Stimulated activated CD4-positive, alpha-beta T cell treated with anti-CD3 and anti-CD28 coated beads, Interleukin-1b, Interleukin-23, amount 100 ng/mL, for 48 hours (primary cell): Measurements from ENCODE around the gene ZNF646.
A peak's percentile ranks its signal among the peaks of the same experiment; 100 is the strongest.
"Not testable (repeated sequence)": the region's sequence is repeated elsewhere in the genome, so short reads cannot be mapped to it uniquely, and the experiment has no call there.

ENCODE experiments used
- DNase-seq: peaks from one replicate; pipeline ENCODE4 v3.0.0-alpha.2; 2020

The ZNF646 gene

DNA sequence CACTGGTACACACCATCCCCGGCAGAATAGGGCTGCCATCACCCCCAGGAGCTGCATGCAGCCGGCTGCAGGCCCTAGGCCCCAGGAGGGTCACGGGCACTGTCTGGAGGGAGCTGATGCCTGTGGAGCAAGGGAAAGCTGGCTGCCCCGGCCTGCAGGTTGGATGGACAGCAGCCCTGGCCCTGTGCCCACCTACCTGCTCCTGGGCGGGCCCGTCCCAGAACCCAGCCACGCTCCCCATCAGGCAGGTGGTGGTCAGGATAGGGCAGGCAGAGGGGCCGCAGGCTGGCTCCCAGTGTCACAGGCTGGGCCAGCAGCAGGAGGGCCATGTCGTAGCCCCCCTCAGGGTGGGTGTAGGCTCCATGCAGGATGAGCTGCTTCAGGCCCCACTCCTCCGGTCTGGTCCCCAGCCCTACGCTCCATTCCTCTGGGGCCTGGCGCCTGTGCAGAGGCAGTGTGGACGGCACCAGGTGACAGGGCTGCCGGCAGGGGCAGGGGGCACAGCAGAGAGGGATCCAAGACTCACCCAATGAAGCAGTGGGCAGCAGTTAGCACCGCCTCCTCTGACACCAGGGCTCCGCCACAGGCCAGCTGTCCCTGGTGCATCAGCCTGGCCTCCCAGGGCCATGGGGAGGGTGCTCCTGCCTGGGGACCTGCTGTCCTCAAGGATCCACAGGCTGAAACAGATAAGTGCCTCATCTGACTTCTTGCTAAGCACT lies 10.5 kb downstream of the ZNF646 start:
- no peak for DNase-seq

DNA sequence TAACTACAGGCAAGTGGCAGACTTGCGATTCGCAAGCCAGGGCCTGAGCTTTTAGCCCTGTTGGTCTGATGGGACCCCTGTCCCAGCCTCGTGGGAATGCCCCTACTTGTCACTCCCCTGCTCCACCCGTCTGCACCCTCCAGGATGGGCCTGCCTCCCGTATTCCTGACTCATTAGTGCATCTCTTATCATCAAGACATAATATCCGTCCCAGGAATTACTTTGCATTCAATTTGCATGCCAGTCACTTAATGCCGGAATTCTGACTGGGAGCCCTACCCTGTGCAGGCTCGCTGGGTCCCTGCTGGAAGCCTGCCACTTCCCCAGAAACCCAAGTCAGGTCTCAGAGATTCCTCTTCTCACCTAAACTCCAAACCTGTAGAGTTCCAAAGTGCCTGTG lies 11.2 kb downstream of the ZNF646 start:
- no peak for DNase-seq

DNA sequence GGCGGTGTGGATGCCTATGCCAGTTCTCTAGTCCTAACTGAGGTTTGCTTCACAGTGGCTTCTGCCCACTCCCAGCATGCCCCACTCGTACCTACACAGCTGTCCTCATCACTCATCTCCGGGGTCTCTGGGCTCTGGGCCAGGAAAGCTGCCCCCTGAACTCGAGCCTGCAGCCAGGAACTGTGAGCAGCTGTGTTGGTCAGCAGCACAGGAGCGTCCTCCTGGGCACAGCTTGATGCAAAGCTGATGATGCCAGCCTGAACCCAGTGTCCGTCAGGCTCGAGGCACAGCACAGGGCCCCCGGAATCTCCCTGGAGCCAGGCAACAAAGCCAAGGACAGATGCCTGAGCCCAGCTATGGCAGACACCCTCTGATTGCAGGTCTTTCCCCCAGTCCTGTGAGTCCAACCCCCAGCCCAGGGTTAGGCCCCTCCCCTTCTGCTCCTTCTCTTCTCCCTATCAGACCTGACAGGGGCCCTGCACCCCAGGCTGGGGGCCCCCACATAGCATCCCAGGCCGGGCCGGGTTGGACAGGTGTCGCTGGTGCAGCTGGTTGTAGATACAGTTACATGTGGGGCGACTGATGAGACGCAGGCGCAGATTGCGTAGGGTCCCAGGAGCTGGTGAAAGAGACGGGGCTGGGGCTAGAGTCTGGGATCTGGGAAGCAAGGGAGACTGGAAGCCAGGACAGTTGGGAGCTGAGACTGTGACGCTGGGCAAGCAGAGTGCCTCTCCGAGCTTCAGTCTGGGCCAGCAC lies 11.8 kb downstream of the ZNF646 start:
- no peak for DNase-seq

DNA sequence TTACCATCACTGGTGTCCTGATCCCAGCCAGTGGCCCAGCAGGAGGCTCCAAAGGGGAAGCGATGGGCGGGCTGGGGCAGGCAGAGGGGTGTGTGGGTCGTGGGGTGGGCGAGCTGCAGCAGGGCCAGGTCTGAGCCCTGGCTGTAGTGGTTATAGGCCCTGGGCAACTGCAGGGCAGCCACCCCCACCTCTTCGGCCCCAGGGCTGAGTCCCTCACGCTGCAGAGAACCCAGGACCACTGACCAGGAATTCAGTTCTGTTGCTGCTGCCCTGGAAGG lies 12.3 kb downstream of the ZNF646 start:
- no peak for DNase-seq

DNA sequence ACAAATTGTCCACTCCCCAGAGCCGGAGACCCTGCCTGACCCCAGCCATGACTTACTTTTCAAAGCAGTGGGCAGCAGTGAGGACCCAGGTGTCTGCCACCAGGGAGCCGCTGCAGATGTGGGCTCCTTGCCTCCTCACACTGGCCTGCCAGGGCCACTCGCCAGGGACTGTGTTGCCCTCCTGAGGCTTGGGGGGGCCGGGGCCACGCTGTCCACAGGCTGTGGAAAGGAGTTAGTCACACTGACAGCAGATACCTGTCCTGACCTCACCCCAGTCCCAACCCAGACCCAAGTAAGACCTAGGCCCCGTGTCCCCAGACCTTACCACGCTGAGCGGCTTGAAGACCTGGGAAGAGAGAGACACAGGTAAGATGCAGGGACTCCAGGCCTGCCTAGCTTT lies 13.3 kb downstream of the ZNF646 start:
- no peak for DNase-seq

DNA sequence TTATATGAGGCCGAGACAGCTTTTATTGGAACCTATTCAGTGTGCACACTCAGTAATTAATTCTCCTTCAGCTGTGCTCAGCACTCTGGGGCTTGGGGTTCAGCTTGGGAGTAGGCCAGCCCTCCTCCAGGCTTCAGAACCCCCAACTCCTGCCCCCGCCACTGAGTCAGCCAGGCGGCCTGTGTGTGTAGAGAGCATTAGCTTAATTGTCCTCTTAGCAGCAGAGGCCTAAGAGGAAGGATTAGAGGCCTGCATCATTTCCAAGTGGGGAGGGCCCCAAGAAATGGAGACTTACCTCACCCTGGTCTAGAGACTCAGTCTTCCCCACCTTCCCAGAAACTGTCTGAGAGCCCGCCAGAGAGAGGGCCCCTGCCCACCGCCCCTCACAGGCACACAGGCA lies 13.7 kb downstream of the ZNF646 start:
- DNase-seq: no peak

DNA sequence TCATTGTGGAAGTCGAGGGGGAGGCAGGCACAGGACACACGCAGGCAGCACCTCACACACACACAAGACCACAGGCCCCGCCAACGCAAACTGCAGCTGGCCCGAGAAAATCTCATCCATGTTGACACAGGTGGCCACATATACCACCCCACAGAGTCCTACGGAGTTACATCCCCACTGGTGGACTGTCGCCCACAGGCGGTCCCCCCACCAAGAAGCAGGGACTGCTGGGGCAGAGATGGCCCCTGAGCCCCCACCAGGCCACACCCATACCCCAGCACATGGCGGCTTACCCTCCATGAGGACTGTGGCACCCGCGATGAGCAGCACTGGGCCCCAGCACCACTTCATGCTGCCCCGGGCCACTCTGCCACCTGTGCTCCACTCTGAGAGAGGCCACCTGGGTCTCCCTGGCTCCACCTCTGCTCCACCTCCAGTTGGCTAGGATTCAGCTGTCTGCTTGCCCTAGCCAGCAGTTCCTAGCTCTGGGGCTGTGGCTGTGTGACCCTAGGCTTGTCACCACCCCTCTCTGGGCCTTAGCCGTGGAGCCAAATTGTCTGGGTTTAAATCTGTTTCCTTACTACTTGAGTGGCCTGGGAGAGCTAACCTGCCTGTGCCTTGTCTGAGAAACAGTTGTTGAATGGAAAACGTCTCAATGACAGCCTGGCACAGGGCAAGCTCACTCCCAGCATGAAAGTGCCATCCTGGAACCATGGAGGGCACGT lies 14.4 kb downstream of the ZNF646 start, which contains the start of gene PRSS53:
Gene PRSS53 (minus strand): TSS at position 485 of the 725 bp plus-strand sequence. CDS start 134 bp downstream, at position 351.
- DNase-seq: no peak

DNA sequence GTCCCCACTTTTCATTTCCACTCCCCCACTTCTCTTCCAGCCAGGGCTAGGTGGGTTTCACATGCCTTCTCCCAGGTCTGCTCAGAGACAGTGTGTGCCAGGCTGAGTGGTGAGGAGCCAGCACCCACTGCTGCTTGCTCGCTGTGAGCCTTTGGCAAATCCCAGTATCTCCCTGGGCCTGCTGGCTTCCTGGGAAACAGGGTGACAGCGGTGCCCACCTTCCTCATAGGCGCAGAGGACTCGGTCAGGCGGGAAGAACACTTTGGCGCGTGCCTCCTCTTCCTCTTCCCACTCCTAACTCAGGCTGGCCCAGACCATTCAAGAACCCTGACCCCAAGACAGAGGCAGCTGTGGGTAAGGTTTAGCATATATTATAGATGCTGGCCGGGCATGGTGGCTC lies 15.0 kb downstream of the ZNF646 start:
- no peak for DNase-seq

DNA sequence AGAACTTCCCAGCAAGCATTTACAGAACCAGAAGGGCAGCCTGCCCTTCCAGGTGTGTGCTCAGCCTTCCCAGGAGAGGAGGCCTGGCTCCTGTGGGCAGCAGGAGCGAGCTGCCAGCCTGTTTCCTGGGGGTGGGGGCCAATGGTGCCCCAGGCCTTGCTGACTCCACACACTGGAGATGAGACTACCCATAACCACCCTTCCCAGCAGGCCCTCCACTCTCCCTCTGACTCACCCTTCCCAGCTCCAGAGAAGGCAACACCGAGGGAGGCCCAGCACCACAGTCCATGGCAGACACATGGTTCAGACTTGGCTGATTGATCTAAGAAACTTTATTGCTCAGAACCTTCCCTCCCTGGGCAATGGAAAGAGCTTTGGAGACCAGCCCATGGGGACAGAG lies 16.3 kb downstream of the ZNF646 start:
- DNase-seq: no peak

DNA sequence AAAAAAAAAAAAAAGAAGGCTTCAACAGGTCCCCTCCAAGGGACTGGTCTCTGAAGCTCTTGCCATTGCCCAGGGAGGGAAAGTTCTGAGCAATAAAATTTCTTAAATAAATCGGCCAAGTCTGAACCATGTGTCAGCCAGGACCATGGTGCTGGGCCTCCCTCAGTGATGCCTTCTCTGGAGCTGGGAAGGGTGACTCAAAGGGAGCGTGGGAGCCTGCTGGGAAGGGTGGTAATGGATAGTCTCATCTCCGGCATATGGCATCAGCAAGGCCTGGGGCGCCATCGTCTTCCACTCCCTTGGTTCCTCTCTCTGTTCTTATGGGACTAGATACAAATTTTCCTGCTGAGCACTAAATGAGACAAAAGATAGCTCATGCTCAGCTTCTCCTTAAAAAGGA lies 18.1 kb downstream of the ZNF646 start:
- DNase-seq: no peak

DNA sequence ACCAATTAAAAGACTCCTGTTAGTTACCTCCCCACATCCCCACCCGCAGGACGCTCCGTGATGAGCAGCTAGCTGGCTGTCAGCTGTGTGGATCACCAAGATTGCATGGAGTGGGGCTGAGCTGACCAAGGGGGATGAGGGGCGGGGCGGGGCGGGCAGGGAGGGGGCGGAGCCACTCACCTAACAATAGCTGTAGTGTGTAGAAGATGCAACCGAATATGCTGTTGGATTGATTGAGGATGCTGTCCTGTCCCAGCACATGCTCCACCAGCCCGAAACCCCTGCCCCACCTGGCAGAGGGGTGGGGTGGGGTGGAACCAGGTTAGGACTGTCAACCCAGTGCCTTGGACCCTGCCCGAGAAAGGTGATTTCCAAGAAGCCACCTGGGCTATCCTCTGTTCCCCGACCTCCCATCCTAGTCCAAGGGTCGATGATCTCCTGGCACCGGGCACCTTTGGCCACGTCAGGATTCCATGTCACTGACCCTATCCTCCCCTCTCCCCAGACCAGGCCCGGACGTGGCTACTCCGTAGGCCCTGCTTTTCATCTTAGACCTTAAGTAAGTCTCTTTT lies 19.0 kb downstream of the ZNF646 start:
- DNase-seq: no peak

DNA sequence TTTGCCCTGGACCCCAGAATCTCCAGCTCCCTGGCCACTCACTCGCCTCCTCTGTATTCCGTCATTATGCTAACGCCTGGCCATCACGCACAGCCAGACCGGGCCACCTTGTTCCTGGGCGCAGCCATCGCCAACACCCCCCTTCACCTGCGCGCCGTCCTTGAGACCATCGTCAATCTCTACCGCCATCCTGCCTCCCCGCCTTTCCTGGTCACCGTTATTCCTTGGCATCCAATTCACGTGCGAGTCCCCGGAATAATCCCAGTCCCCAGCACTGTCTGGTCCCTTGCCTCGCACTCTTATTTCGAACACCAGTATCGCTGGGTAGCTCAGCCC lies 19.8 kb downstream of the ZNF646 start:
- no peak for DNase-seq

DNA sequence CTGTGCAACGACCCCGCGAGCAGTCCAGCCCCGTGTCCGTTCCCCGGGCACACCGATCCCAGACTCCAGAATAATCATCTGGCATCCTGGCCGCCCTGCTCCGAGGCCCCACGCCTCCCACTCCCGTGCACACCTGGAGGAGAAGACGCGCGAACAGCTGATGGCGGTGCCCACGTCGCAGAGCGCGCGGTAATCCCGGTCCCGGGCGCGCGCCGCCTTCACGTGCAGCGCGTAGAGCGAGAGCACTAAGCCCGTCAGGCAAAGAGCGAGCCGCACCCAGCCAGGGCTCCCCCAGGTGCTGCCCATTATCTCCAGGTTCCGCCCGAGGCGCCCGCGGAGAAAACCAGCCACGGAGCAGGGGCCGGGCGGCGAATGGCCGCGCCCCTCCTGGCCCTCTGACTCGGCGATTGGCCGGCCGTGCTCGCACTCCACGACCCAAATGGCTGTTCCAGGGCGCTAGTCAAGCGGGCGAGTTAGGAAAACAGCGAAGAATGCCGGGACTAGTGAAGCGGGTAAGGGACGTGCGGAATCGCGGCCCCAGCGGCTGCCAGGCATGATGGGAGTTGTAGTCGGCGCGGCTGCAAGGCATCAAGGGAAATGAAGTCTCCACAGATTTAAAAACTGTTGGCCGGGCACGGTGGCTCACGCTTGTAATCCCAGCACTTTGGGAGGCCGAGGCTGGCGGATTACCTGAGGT lies 20.4 kb downstream of the ZNF646 start, which contains the start of gene VKORC1:
Gene VKORC1 (minus strand): TSS at position 374 of the 697 bp plus-strand sequence. CDS start 68 bp downstream, at position 306.
- peak; percentile 94 for DNase-seq

DNA sequence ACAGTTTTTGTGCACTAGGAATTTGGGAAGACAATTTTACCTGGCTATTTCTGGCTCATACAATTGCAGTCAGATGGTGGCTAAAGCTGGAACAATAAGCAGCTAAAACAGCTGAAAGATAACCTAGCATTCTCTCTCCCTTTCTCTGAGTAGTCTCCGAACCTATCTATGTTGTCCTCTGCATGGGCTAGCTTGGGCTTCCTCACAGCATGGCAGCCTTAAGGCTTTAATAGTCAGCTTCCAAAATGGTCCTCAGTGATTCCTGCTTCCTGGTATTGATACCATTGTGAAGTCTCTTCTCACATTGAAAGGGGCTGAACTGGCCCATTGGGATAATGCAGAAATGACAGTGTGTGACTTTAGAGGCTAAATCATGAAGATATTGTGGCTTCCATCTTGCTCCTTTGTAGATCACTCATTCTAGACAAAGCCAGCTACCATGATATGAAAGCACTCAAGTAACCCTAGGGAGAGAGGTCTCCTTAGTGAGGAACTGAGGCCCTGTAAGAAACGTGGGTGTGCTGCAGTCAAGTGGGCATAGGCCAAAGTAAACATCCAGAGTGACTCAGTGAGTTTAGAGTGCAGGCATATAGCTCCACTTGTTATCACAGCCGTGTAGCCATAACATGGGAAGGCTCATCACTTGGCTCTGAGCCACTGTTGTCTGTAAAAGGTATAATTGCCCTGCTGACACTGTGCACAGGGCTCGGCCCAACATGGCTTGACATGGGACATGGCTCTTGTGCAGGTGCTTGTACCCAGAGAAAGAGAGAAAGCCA lies 25.8 kb downstream of the ZNF646 start:
- no peak for DNase-seq

DNA sequence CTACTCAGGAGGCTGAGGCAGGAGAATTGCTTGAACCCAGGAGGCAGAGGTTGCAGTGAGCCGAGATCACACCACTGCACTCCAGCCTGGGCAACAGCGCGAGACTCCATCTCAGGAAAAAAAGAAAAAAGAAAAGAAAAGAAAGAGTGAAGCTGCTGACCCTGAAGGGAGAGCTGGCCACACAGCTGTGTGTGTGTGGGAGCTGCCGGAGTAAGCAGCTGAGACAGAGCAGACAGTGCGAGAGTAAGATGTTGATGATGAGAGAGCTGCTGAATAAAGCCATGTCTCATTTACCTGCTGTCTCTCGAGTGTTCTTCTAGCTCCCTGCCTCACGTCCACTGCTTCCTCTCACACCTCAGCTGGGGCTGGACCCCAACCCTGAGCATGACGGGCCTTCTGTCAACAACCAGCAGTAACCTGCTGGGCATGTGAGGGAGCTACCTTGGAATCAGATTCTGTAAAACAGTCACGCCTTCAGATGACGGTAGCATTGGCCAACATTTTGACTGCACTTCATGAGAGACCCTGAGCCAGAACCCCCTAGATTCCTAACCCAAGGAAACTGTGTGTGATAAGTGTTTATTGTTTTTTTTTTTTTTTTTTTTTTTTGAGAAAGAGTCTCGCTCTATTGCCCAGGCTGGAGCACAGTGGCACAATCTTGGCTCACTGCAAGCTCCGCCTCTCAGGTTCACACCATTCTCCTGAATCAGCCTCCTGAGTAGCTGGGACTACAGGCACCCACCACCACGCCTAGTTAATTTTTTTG lies 26.8 kb downstream of the ZNF646 start:
- not testable (repeated sequence) for DNase-seq

DNA sequence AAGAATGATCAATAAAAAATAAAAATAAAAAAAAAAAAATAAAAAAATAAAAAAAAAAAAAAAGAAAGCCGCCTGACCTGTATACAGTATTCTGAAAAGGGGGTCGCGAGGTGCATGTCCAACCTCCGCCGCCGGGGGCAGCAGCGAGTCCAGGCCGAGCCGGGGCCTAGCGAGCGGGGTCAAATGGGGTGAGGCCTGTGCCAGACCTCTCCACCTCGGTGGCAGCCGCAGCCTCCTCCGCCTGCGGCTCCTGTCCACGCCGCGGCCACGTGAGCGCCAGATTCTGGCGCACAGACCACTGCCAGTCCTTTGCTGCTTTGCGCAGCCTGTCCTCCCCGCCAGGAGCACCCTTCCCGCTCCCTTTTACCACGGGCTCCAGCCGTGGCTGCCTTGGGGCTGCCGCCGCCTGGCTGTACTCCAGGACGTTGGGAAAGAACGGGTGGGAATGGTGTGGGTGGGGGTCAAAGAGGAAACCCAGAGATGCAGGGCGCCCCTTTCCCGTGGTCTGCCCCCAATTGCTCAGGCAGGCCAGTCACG lies 31.5 kb downstream of the ZNF646 start:
- DNase-seq: peak; percentile 82

DNA sequence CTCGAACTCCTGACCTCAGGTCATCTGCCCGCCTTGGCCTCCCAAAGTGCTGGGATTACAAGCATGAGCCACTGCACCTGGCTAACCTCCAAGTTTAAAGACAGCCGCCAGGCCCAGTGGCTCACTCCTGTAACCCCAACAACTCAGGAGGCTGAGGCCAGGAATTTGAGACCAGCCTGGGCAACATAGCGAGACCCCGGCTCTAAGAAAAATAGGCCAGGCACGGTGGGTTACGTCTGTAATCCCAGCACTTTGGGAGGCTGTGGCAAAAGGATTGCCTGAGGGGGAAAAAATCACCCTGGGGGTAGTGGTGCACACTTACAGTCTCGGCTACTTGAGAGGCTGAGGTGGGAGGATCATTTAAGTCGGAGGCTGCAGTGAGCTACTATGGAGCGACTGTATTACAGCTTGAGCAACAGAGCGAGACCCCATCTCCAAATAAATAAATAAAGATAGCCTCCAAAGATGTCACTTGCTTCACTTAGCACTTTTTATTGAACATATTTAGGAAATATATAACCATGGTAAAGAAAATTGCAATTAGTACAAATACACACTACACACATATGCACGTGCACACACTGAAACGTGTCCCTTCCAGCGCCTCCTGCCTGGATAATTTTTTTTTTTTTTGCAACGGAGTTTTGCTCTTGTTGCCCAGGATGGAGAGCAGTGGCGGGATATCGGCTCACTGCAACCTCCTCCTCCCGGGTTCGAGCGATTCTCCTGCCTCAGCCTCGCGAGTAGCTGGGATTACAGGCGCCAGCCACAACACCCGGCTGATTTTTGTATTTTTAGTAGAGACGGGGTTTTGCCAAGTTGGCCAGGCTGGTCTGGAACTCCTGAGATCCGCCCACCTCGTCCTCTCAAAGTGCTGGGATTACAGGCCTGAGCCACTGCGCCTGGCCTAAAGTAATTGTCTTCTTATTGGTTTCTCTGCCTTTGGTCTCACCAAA lies 32.6 kb downstream of the ZNF646 start:
- DNase-seq: no peak

DNA sequence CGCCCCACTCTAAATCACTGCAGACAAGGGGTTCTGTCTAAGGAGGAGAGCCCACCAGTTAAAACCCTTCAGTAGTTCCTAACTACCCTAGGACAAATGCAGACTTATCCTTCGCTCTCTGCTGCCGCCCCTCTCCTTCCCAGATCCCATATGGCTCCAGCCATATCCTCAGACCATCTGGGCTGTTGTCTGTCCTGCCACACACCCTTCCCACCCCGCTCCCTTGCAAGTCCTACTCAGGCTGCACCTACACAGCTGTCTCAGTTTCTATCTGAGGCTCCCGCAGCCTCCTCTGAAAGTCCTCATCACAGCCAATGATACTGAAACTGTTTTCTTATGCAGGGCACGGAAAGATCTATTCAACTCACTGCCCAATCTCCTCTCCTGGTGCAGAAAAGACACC lies 33.2 kb downstream of the ZNF646 start:
- peak; percentile 65 for DNase-seq

DNA sequence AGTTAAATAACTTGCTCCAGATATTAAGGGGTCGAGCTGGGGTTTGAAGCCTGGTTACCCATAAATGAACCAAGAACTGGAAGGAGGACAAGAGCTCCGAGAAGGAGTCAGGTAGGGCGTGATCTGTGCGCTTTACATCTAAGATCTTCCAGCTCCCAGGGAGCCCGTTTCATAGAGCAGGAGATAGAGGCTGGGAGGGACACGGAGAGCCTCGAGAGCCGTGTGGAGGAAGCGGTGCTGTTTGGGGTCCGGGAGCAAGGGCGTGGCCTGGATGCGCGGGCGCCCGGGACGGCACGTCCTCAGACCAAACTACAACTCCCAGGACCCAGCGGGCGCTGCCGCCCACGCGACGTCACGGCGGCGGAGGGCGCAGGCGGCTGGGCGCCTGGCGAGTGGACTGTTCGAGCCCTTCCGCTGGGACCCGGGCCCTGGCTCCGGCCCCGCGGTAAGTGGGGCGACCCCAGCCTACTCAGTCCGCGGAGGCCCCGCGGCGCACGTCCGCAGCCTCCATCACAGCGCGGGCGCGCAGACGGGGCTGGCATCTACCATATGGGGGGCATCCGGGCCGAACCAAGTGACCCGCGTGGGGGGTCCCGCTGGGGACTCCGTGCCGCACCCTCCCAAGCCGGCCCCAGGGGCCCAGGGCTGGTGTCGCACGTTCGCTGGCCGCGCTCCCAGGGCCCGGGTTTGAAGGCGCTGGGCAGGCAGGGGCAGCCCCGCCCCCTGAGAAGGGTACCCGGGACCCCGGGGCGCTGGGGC lies 34.0 kb downstream of the ZNF646 start, which contains the start of gene BCKDK:
Gene BCKDK (plus strand): TSS at position 352 of the 759 bp plus-strand sequence. CDS start 838 bp downstream, outside the sequence.
- peak; percentile 80 for DNase-seq
